Measurements from ENCODE around the gene PKP4. TPM values are rescaled to one million over a fixed set of nuclear protein-coding genes. Genes with fewer than 3 reads are reported as not detected.

The PKP4 gene
- polyA plus RNA-seq, 1 donor from 2014 or later, result 24.2 TPM

- TF ChIP-seq REST (IDR thresholded peaks at IDR 0.05; ENCODE audit: borderline replicate concordance), result no peak
- no peak for TF ChIP-seq MXI1 (conservative IDR thresholded peaks at IDR 0.05; ENCODE audit: poor library complexity, severe bottlenecking)
- TF ChIP-seq EP300 (conservative IDR thresholded peaks at IDR 0.05; ENCODE audit: poor library complexity, severe bottlenecking), result no peak
- no peak for TF ChIP-seq SMC3 (conservative IDR thresholded peaks at IDR 0.05; ENCODE audit: poor library complexity)
- no peaks in the 10 kb centered on the region for H3K9me3 ChIP-seq (ENCODE audit: low read length)
- no peaks in the 10 kb centered on the region for H3K79me2 ChIP-seq (replicated peaks; ENCODE audit: insufficient read depth, low read length)
- H4K20me1 ChIP-seq (ENCODE audit: insufficient read depth), result no peaks in the 10 kb centered on the region
- no peak overlapping the region for H3K4me2 ChIP-seq (ENCODE audit: low read length)
- no peaks in the 10 kb centered on the region for H3K9me2 ChIP-seq (ENCODE audit: insufficient read depth, low read length)
- no peak overlapping the region for H3K9ac ChIP-seq (ENCODE audit: low read length)
- no peaks in the 10 kb centered on the region for H3K36me3 ChIP-seq (ENCODE audit: insufficient read depth, low read length)
- H2AFZ ChIP-seq (ENCODE audit: low read depth, low read length), result no peak overlapping the region
- H3K27ac ChIP-seq (ENCODE audit: low read length), result no peak overlapping the region
- no peaks in the 10 kb centered on the region for H3K27me3 ChIP-seq (ENCODE audit: insufficient read depth, low read depth, low read length)
- no peak overlapping the region for H3K4me3 ChIP-seq (ENCODE audit: low read length)
- no peaks in the 10 kb centered on the region for H3F3A ChIP-seq (ENCODE audit: insufficient read depth, low read length, poor library complexity, severe bottlenecking)
Measured at GRCh38 chr2:158724803-158725381, 268.1 kb downstream of the PKP4 start.

GRCh38 chr2:158725441-158725891 lies 268.7 kb downstream of the PKP4 start:
- Histone ChIP-seq H3F3A (ENCODE audit: insufficient read depth, low read length, poor library complexity, severe bottlenecking) (no peaks in the 10 kb centered on the region), H3K79me2 (replicated peaks; ENCODE audit: insufficient read depth, low read length) (no peaks in the 10 kb centered on the region), H3K27me3 (ENCODE audit: insufficient read depth, low read depth, low read length) (no peaks in the 10 kb centered on the region), H3K9me3 (ENCODE audit: low read length) (no peaks in the 10 kb centered on the region), H3K27ac (ENCODE audit: low read length) (no peak overlapping the region), H2AFZ (ENCODE audit: low read depth, low read length) (no peak overlapping the region), H3K9me2 (ENCODE audit: insufficient read depth, low read length) (no peaks in the 10 kb centered on the region), H3K4me3 (ENCODE audit: low read length) (no peak overlapping the region), H3K9ac (ENCODE audit: low read length) (no peak overlapping the region), H4K20me1 (ENCODE audit: insufficient read depth) (no peaks in the 10 kb centered on the region), H3K4me2 (ENCODE audit: low read length) (no peak overlapping the region), H3K36me3 (ENCODE audit: insufficient read depth, low read length) (no peaks in the 10 kb centered on the region)
- no peak for TF ChIP-seq POLR2AphosphoS5 (IDR thresholded peaks at IDR 0.05)
- no peak for TF ChIP-seq EZH2 (IDR thresholded peaks at IDR 0.05; ENCODE audit: borderline replicate concordance, insufficient read depth, low read length, poor library complexity, severe bottlenecking)
- no peak for TF ChIP-seq CTCF (IDR thresholded peaks at IDR 0.05; ENCODE audit: poor library complexity, severe bottlenecking)
- no peak for TF ChIP-seq TAF1 (IDR thresholded peaks at IDR 0.05; ENCODE audit: low read depth)
- TF ChIP-seq RAD21 (conservative IDR thresholded peaks at IDR 0.05), result no peak
- no peak for TF ChIP-seq MXI1 (conservative IDR thresholded peaks at IDR 0.05; ENCODE audit: poor library complexity, severe bottlenecking)
- no peak for TF ChIP-seq REST (IDR thresholded peaks at IDR 0.05; ENCODE audit: borderline replicate concordance)
- no peak for TF ChIP-seq SMC3 (conservative IDR thresholded peaks at IDR 0.05; ENCODE audit: poor library complexity)
- TF ChIP-seq EP300 (conservative IDR thresholded peaks at IDR 0.05; ENCODE audit: poor library complexity, severe bottlenecking), result no peak
